SK-N-SH (cell line): ENCODE data around the gene SDR39U1. TPM values are rescaled to one million over a fixed set of nuclear protein-coding genes. Genes with fewer than 3 reads are reported as not detected.

ENCODE experiments used
- CTCF ChIA-PET: fragments of 300-600, 350-600 bp; formaldehyde crosslinking; extraction: SDS; loops from one replicate; lab custom pipeline; 2021; lab: Yijun Ruan, JAX
- POLR2A ChIA-PET: fragments of 350-600 bp; sonication (Branson Sonifier 250); formaldehyde crosslinking; extraction: SDS; loops from one replicate; lab custom pipeline; 2020; ENCODE audit warnings: antibody characterized with exemption, inconsistent platforms; lab: Yijun Ruan, JAX
- DNase-seq: peaks from one replicate; pipeline ENCODE4 v3.0.0; 2012
- H2AFZ ChIP-seq: fragments of 200-600 bp; sonication (generic); 2 replicates; pipeline ENCODE4 v1.8.1; 2016; ENCODE audit warnings: antibody characterized with exemption, mild to moderate bottlenecking, low read depth
- H3F3A ChIP-seq: fragments of 200-600 bp; sonication (generic); replicated peaks from 2 replicates; pipeline ENCODE3; 2016; ENCODE audit warnings: antibody characterized with exemption, mild to moderate bottlenecking; ENCODE audit not compliant: insufficient read depth
- H3K27ac ChIP-seq, 2 experiments: fragments of 200-500 bp in 1 of 2; fragments of 200-600 bp in 1 of 2; sonication (Bioruptor generic) in 1 of 2; sonication (generic), shearing (Covaris generic) in 1 of 2; 2 replicates each; pipeline versions ENCODE4 v1.5.1 to v1.6.1; 2014 to 2016; ENCODE audit warnings: low read depth in 2 of 2, inconsistent platforms in 1 of 2, low read length in 1 of 2, mild to moderate bottlenecking in 1 of 2, mixed read lengths in 1 of 2
- H3K27me3 ChIP-seq: fragments of 200-600 bp; sonication (generic), shearing (Covaris generic); 2 replicates; pipeline ENCODE4 v1.6.1; 2016; ENCODE audit warnings: mixed run types; ENCODE audit not compliant: insufficient read depth
- H3K36me3 ChIP-seq, 2 experiments: fragments of 200-500 bp in 1 of 2; fragments of 200-600 bp in 1 of 2; sonication (Bioruptor generic) in 1 of 2; sonication (generic) in 1 of 2; replicated peaks in 1 of 2; 2 replicates each; pipeline versions ENCODE3 to v1.5.1; 2014 to 2016; ENCODE audit warnings: low read length in 1 of 2, mild to moderate bottlenecking in 1 of 2; ENCODE audit not compliant: insufficient read depth in 2 of 2, control insufficient read depth in 1 of 2
- H3K4me1 ChIP-seq, 2 experiments: fragments of 200-500 bp in 1 of 2; fragments of 200-600 bp in 1 of 2; sonication (Bioruptor generic) in 1 of 2; sonication (generic), shearing (Covaris generic) in 1 of 2; 2 replicates each; pipeline versions ENCODE4 v1.5.1 to v1.6.1; 2014 to 2016; ENCODE audit warnings: low read depth in 1 of 2, low read length in 1 of 2, mixed run types in 1 of 2; ENCODE audit not compliant: insufficient read depth in 2 of 2, control insufficient read depth in 1 of 2
- H3K4me2 ChIP-seq: fragments of 200-600 bp; sonication (generic), shearing (Covaris generic); 2 replicates; pipeline ENCODE4 v1.6.1; 2017; ENCODE audit warnings: mixed run types
- H3K4me3 ChIP-seq, 2 experiments: fragments of 200-500 bp in 1 of 2; fragments of 200-600 bp in 1 of 2; sonication (Bioruptor generic) in 1 of 2; sonication (generic), shearing (Covaris generic) in 1 of 2; 2 replicates each; pipeline versions ENCODE4 v1.5.1 to v1.8.1; 2014 to 2016; ENCODE audit warnings: low read depth in 2 of 2, inconsistent platforms in 1 of 2, low read length in 1 of 2, mild to moderate bottlenecking in 1 of 2, mixed read lengths in 1 of 2, moderate library complexity in 1 of 2
- H3K79me2 ChIP-seq: fragments of 200-600 bp; sonication (generic); 2 replicates; pipeline ENCODE4 v1.8.1; 2017; ENCODE audit warnings: mild to moderate bottlenecking; ENCODE audit not compliant: insufficient read depth
- H3K9ac ChIP-seq: fragments of 200-600 bp; sonication (generic); 2 replicates; pipeline ENCODE4 v1.6.1; 2017; ENCODE audit warnings: mixed run types
- H3K9me2 ChIP-seq: fragments of 200-600 bp; sonication (generic); 2 replicates; pipeline ENCODE4 v1.6.1; 2017; ENCODE audit warnings: mixed run types
- H3K9me3 ChIP-seq: fragments of 200-600 bp; sonication (generic); 2 replicates; pipeline ENCODE4 v1.6.1; 2017; ENCODE audit warnings: mixed run types, mild to moderate bottlenecking, moderate library complexity
- H4K20me1 ChIP-seq: fragments of 200-600 bp; sonication (generic); 2 replicates; pipeline ENCODE4 v1.6.1; 2017; ENCODE audit warnings: mild to moderate bottlenecking, mixed run types; ENCODE audit not compliant: insufficient read depth
- CHD2 ChIP-seq: fragments of 150-350 bp; IDR thresholded peaks from 2 replicates; pipeline ENCODE4 v1.6.1; 2018; ENCODE audit warnings: low read length; ENCODE audit not compliant: partially characterized antibody
- EP300 ChIP-seq, 2 experiments: IDR thresholded peaks; 2 replicates each; pipeline versions ENCODE4 v1.4.0 to v1.6.1; 2012; ENCODE audit warnings: borderline replicate concordance in 1 of 2, low read depth in 1 of 2, low read length in 1 of 2
- FOSL2 ChIP-seq: IDR thresholded peaks from 2 replicates; pipeline ENCODE4 v1.4.0; 2012; ENCODE audit warnings: low read depth, mild to moderate bottlenecking, moderate library complexity, borderline replicate concordance
- FOXJ3 ChIP-seq: sonication (generic); formaldehyde crosslinking; IDR thresholded peaks from 2 replicates; pipeline ENCODE4 v1.5.1; 2020; ENCODE audit warnings: mild to moderate bottlenecking, missing genetic modification reagents
- GATA2 ChIP-seq: sonication (generic); formaldehyde crosslinking; IDR thresholded peaks from 2 replicates; pipeline ENCODE4 v1.5.0; 2020; ENCODE audit warnings: mild to moderate bottlenecking, missing genetic modification reagents
- MEF2A ChIP-seq: IDR thresholded peaks from 2 replicates; pipeline ENCODE4 v1.4.0; 2012; ENCODE audit warnings: low read depth, borderline replicate concordance
- RCOR1 ChIP-seq: fragments of 150-350 bp; IDR thresholded peaks from 2 replicates; pipeline ENCODE4 v1.6.1; 2017; ENCODE audit warnings: antibody characterized with exemption, low read length
- RFX5 ChIP-seq: IDR thresholded peaks from 2 replicates; pipeline ENCODE4 v1.6.1; 2012; ENCODE audit warnings: mild to moderate bottlenecking, improper control_type of control experiment, low read length
- SIN3A ChIP-seq: IDR thresholded peaks from 2 replicates; pipeline ENCODE4 v1.6.1; 2012; ENCODE audit warnings: low read depth, mild to moderate bottlenecking, low read length, moderate library complexity, borderline replicate concordance
- TCF12 ChIP-seq: IDR thresholded peaks from 2 replicates; pipeline ENCODE4 v1.4.0; 2012
- TEAD4 ChIP-seq: IDR thresholded peaks from 2 replicates; pipeline ENCODE4 v1.4.0; 2012; ENCODE audit warnings: mild to moderate bottlenecking, borderline replicate concordance; ENCODE audit not compliant: insufficient read depth
- WGBS: methylation state at CpG from one replicate; pipeline ENCODE4 v1.1.6; 2017; ENCODE audit warnings: low lambda C conversion rate; 5-methylcytosine and 5-hydroxymethylcytosine counted together
- polyA plus RNA-seq, 3 experiments: library from polyadenylated mRNA; depleted of rRNA; stranded (reverse); fragments of >200 nt; gene quantifications; 2 replicates each; pipeline ENCODE4 v1.2.3, GENCODE V29; 2012
- TF ChIP-seq, protein P1 (sequence below): IDR thresholded peaks from 2 replicates; pipeline ENCODE4; 2012
- TF ChIP-seq, protein P2 (sequence below): IDR thresholded peaks from 2 replicates; pipeline ENCODE4 v1.4.0; 2012; ENCODE audit warnings: low read depth, borderline replicate concordance
- TF ChIP-seq, protein P3 (sequence below): fragments of 200-600 bp; sonication (generic); IDR thresholded peaks from 2 replicates; pipeline ENCODE4 v1.6.1; 2017; ENCODE audit warnings: antibody characterized with exemption, mild to moderate bottlenecking, moderate library complexity
- TF ChIP-seq, protein P4 (sequence below): IDR thresholded peaks from 2 replicates; pipeline ENCODE4 v1.6.1; 2012; ENCODE audit warnings: mild to moderate bottlenecking, low read depth, low read length, moderate library complexity
- TF ChIP-seq, protein P5 (sequence below): IDR thresholded peaks from 2 replicates; pipeline ENCODE4 v1.4.0; 2012; ENCODE audit warnings: low read depth, borderline replicate concordance

SDR39U1 gene
- polyA plus RNA-seq, 1 of the 3 experiments (the other 2 are of a cell fraction): 81.8 TPM

DNA sequence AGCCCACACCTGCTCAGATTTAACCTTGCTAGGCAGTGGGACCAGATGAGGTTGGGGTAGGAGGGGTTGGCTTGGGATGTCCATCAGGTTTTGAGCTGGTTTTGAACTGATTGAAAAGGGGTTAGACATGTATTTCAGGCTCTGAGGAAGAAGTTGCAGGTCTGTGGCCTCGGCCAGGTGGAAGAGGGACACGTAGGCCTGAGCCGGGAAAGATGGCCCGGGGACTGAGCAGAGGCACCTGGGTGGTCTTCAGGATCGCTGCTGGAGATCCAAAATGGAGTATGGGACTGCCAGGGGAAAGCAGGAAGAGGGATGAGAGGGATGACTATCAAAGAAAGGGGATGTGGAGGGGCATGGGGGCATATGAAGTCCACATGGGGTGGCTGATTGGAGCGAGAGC, 36.2 kb downstream of the SDR39U1 start:
- peaks cover 0 to 4% of the 10 kb centered on the region in 2 experiments for H3K36me3 ChIP-seq
- POLR2A ChIA-PET: interaction anchor here (1.0 to 1.7 kb wide), 2 partner anchors 13 to 25 kb away, joined by 3 to 4 read pairs; no protein-coding TSS in a partner anchor
- H3K9ac ChIP-seq: no peak overlapping the region
- H3K27me3 ChIP-seq: no peaks in the 10 kb centered on the region
- H3K79me2 ChIP-seq: no peaks in the 10 kb centered on the region
- no peaks in the 10 kb centered on the region for H3K9me3 ChIP-seq
- no peak overlapping the region for H3K4me2 ChIP-seq
- no peak for DNase-seq
- no peaks in the 10 kb centered on the region for H4K20me1 ChIP-seq
- TF ChIP-seq TEAD4: no peak
- TF ChIP-seq, protein P1, sequence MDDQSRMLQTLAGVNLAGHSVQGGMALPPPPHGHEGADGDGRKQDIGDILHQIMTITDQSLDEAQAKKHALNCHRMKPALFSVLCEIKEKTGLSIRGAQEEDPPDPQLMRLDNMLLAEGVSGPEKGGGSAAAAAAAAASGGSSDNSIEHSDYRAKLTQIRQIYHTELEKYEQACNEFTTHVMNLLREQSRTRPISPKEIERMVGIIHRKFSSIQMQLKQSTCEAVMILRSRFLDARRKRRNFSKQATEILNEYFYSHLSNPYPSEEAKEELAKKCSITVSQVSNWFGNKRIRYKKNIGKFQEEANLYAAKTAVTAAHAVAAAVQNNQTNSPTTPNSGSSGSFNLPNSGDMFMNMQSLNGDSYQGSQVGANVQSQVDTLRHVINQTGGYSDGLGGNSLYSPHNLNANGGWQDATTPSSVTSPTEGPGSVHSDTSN: no peak
- TF ChIP-seq, protein P2, sequence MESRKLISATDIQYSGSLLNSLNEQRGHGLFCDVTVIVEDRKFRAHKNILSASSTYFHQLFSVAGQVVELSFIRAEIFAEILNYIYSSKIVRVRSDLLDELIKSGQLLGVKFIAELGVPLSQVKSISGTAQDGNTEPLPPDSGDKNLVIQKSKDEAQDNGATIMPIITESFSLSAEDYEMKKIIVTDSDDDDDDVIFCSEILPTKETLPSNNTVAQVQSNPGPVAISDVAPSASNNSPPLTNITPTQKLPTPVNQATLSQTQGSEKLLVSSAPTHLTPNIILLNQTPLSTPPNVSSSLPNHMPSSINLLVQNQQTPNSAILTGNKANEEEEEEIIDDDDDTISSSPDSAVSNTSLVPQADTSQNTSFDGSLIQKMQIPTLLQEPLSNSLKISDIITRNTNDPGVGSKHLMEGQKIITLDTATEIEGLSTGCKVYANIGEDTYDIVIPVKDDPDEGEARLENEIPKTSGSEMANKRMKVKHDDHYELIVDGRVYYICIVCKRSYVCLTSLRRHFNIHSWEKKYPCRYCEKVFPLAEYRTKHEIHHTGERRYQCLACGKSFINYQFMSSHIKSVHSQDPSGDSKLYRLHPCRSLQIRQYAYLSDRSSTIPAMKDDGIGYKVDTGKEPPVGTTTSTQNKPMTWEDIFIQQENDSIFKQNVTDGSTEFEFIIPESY: no peak
- TF ChIP-seq RFX5: no peak
- no peak for TF ChIP-seq RCOR1
- TF ChIP-seq MEF2A: no peak
- TF ChIP-seq FOXJ3 (CRISPR knock-in tag): no peak
- TF ChIP-seq SIN3A: no peak
- TF ChIP-seq, protein P3, sequence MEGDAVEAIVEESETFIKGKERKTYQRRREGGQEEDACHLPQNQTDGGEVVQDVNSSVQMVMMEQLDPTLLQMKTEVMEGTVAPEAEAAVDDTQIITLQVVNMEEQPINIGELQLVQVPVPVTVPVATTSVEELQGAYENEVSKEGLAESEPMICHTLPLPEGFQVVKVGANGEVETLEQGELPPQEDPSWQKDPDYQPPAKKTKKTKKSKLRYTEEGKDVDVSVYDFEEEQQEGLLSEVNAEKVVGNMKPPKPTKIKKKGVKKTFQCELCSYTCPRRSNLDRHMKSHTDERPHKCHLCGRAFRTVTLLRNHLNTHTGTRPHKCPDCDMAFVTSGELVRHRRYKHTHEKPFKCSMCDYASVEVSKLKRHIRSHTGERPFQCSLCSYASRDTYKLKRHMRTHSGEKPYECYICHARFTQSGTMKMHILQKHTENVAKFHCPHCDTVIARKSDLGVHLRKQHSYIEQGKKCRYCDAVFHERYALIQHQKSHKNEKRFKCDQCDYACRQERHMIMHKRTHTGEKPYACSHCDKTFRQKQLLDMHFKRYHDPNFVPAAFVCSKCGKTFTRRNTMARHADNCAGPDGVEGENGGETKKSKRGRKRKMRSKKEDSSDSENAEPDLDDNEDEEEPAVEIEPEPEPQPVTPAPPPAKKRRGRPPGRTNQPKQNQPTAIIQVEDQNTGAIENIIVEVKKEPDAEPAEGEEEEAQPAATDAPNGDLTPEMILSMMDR: no peak
- no peak for TF ChIP-seq FOSL2
- no peak for TF ChIP-seq GATA2 (CRISPR knock-in tag)
- no peak for TF ChIP-seq EP300 (IDR thresholded peaks at IDR 0.05; ENCODE audit: borderline replicate concordance in 1 of 2, low read depth in 1 of 2, low read length in 1 of 2)
- TF ChIP-seq, protein P4, sequence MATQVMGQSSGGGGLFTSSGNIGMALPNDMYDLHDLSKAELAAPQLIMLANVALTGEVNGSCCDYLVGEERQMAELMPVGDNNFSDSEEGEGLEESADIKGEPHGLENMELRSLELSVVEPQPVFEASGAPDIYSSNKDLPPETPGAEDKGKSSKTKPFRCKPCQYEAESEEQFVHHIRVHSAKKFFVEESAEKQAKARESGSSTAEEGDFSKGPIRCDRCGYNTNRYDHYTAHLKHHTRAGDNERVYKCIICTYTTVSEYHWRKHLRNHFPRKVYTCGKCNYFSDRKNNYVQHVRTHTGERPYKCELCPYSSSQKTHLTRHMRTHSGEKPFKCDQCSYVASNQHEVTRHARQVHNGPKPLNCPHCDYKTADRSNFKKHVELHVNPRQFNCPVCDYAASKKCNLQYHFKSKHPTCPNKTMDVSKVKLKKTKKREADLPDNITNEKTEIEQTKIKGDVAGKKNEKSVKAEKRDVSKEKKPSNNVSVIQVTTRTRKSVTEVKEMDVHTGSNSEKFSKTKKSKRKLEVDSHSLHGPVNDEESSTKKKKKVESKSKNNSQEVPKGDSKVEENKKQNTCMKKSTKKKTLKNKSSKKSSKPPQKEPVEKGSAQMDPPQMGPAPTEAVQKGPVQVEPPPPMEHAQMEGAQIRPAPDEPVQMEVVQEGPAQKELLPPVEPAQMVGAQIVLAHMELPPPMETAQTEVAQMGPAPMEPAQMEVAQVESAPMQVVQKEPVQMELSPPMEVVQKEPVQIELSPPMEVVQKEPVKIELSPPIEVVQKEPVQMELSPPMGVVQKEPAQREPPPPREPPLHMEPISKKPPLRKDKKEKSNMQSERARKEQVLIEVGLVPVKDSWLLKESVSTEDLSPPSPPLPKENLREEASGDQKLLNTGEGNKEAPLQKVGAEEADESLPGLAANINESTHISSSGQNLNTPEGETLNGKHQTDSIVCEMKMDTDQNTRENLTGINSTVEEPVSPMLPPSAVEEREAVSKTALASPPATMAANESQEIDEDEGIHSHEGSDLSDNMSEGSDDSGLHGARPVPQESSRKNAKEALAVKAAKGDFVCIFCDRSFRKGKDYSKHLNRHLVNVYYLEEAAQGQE: no peak
- TF ChIP-seq TCF12: no peak
- TF ChIP-seq CHD2: no peak
- TF ChIP-seq, protein P5, sequence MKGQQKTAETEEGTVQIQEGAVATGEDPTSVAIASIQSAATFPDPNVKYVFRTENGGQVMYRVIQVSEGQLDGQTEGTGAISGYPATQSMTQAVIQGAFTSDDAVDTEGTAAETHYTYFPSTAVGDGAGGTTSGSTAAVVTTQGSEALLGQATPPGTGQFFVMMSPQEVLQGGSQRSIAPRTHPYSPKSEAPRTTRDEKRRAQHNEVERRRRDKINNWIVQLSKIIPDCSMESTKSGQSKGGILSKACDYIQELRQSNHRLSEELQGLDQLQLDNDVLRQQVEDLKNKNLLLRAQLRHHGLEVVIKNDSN: no peak
- CTCF ChIA-PET: interaction anchor here (0.6 to 5.8 kb wide), 5 partner anchors 24 to 73 kb away, joined by 3 to 38 read pairs (median 26); partner anchors contain the start of genes CBLN3 and KHNYN
- peaks cover 0 to 8% of the 10 kb centered on the region in 2 experiments; a peak in 1 of 4 replicates for H3K4me1 ChIP-seq
- WGBS: 78% methylated on average over 6 of the region's 6 CpGs
- H3K4me3 ChIP-seq: no peak overlapping the region
- peaks cover 7% of the 10 kb centered on the region for H3F3A ChIP-seq
- H3K9me2 ChIP-seq: no peaks in the 10 kb centered on the region
- H3K27ac ChIP-seq: no peak overlapping the region
- H2AFZ ChIP-seq: no peak overlapping the region
